Measurements from ENCODE around the gene PPP1R12A. TPM values are rescaled to one million over a fixed set of nuclear protein-coding genes. Genes with fewer than 3 reads are reported as not detected.

PPP1R12A gene
- total and polyA plus RNA-seq, 9 of the 15 experiments (the other 6 are each of a cell fraction or from before 2014, with no cell fraction given), result 26.4 to 119 (median 53.3) TPM

GRCh38 chr12:79935021-79935623, at the start of gene PPP1R12A (continued):
- TF ChIP-seq, protein P1, sequence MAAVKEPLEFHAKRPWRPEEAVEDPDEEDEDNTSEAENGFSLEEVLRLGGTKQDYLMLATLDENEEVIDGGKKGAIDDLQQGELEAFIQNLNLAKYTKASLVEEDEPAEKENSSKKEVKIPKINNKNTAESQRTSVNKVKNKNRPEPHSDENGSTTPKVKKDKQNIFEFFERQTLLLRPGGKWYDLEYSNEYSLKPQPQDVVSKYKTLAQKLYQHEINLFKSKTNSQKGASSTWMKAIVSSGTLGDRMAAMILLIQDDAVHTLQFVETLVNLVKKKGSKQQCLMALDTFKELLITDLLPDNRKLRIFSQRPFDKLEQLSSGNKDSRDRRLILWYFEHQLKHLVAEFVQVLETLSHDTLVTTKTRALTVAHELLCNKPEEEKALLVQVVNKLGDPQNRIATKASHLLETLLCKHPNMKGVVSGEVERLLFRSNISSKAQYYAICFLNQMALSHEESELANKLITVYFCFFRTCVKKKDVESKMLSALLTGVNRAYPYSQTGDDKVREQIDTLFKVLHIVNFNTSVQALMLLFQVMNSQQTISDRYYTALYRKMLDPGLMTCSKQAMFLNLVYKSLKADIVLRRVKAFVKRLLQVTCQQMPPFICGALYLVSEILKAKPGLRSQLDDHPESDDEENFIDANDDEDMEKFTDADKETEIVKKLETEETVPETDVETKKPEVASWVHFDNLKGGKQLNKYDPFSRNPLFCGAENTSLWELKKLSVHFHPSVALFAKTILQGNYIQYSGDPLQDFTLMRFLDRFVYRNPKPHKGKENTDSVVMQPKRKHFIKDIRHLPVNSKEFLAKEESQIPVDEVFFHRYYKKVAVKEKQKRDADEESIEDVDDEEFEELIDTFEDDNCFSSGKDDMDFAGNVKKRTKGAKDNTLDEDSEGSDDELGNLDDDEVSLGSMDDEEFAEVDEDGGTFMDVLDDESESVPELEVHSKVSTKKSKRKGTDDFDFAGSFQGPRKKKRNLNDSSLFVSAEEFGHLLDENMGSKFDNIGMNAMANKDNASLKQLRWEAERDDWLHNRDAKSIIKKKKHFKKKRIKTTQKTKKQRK (IDR thresholded peaks at IDR 0.05; ENCODE audit: borderline replicate concordance, low read depth, low read length), result no peak
- TF ChIP-seq MEIS2 (IDR thresholded peaks at IDR 0.05; ENCODE audit: partially characterized antibody), result peak; percentile 88
- TF ChIP-seq SP1 (CRISPR knock-in tag; IDR thresholded peaks at IDR 0.05), result peak; percentile 61; the same call in 1 of the 2 replicates
- no peak for TF ChIP-seq ZC3H4 (CRISPR knock-in tag; IDR thresholded peaks at IDR 0.05; ENCODE audit: borderline replicate concordance)
- TF ChIP-seq BRF1 (IDR thresholded peaks at IDR 0.05; ENCODE audit: borderline replicate concordance, extremely low read depth, insufficient read length), result no peak
- TF ChIP-seq SAP30 (IDR thresholded peaks at IDR 0.05; ENCODE audit: borderline replicate concordance, insufficient read depth, low read depth, low read length, poor library complexity, severe bottlenecking), result peak; percentile 40
- TF ChIP-seq ZC3H8 (IDR thresholded peaks at IDR 0.05), result no peak
- no peak for TF ChIP-seq CLOCK (CRISPR knock-in tag; IDR thresholded peaks at IDR 0.05; ENCODE audit: borderline replicate concordance)
- TF ChIP-seq, protein P2, sequence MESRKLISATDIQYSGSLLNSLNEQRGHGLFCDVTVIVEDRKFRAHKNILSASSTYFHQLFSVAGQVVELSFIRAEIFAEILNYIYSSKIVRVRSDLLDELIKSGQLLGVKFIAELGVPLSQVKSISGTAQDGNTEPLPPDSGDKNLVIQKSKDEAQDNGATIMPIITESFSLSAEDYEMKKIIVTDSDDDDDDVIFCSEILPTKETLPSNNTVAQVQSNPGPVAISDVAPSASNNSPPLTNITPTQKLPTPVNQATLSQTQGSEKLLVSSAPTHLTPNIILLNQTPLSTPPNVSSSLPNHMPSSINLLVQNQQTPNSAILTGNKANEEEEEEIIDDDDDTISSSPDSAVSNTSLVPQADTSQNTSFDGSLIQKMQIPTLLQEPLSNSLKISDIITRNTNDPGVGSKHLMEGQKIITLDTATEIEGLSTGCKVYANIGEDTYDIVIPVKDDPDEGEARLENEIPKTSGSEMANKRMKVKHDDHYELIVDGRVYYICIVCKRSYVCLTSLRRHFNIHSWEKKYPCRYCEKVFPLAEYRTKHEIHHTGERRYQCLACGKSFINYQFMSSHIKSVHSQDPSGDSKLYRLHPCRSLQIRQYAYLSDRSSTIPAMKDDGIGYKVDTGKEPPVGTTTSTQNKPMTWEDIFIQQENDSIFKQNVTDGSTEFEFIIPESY (CRISPR knock-in tag; IDR thresholded peaks at IDR 0.05), result no peak
- peak; percentile 37; the same call in 1 of the 2 replicates for TF ChIP-seq MXI1 (IDR thresholded peaks at IDR 0.05; ENCODE audit: low read depth, low read length)
- TF ChIP-seq PTRF (tag; IDR thresholded peaks at IDR 0.05), result no peak
- TF ChIP-seq TAF7 (tag; IDR thresholded peaks at IDR 0.05), result peak; percentile 62
- TF ChIP-seq TAL1 (IDR thresholded peaks at IDR 0.05), result no peak
- TF ChIP-seq PHF21A (IDR thresholded peaks at IDR 0.05; ENCODE audit: borderline replicate concordance, low read depth), result no peak; the same call in 1 of the 2 replicates
- TF ChIP-seq ZNF347 (CRISPR knock-in tag; IDR thresholded peaks at IDR 0.05; ENCODE audit: low read depth), result no peak

Measured in K562 (cell line).